T47D (cell line): ENCODE data around the gene LGALS3BP.

Experiments used
- DNase-seq, 2 experiments: peaks; one replicate each; pipeline versions ENCODE4 v3.0.0 to v3.0.0-alpha.2; 2011 to 2012; ENCODE audit warnings: low read depth in 1 of 2, low spot score in 1 of 2
- JUND ChIP-seq: IDR thresholded peaks from 2 replicates; pipeline ENCODE4 v1.6.1; 2012; ENCODE audit warnings: low read depth
- in situ Hi-C: cut with HindIII; loops from 2 replicates; pipeline ENCODE4 v1.10.0; 2016; ENCODE audit warnings: low sequenced_read_pairs, low pct_unique_long_range_greater_than_20kb

LGALS3BP gene

DNA sequence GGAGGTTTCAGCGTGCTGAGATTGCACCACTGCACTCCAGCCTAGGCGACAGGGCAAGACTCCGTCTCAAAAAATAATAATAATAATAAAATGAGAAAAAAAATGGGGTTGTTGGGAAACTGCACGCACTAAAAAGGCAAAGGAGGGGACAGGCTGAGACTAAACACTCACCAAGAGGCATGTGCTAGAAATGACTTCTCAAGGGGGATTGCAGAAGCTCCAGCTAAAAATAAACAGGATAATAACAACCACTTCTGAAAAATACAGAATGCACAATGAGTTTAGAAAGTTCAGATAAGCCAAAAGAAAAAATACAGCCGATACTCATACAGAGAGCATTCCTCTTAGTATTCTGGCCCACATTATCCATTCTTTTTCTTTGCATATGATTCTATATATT, 39.5 kb downstream of the LGALS3BP start:
- in situ Hi-C loops = no loop called here
- no peak for DNase-seq
- TF ChIP-seq JUND = no peak

DNA sequence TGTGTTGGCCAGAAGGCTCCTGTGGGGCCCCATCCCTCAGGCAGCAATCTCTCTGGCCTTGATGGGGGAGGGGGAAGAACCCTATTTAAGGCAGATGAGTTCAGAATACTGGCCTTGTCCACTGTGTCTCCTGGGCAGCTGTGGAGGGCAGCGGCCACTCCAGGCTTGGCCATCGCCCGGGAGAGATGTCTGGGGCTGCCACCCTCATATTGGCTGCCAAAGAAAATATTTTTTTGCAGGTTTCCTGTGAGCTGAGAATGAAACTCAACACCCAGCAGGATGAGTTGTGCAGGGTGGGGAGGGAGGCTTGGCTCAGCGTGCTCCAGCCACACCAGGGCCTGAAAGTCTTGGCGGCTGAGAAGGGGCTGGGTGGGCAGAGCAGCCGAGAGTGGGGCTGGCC, 40.1 kb downstream of the LGALS3BP start:
- in situ Hi-C loops = no loop called here
- no peak for TF ChIP-seq JUND
- no peak for DNase-seq

DNA sequence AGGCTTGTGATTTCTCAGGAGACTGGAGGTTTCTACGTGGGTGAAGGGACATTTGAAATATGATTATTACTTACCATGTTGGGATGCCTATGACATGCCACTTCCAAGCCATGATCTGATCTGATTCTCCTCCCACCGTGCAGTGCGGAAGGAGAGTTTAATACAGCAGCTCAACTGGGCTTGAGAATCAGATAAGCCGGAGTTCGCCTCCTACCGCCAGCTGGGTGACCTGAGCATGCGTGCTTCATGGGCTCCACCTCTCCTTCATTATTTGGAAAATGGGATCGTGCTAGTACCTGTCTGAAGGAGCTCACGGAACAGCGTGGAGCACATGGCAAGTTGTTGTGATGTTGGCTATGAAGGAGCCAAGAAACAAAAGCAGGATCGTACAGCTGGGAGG, 42.2 kb downstream of the LGALS3BP start:
- in situ Hi-C loops = no loop called here
- no peak for DNase-seq
- no peak for TF ChIP-seq JUND

DNA sequence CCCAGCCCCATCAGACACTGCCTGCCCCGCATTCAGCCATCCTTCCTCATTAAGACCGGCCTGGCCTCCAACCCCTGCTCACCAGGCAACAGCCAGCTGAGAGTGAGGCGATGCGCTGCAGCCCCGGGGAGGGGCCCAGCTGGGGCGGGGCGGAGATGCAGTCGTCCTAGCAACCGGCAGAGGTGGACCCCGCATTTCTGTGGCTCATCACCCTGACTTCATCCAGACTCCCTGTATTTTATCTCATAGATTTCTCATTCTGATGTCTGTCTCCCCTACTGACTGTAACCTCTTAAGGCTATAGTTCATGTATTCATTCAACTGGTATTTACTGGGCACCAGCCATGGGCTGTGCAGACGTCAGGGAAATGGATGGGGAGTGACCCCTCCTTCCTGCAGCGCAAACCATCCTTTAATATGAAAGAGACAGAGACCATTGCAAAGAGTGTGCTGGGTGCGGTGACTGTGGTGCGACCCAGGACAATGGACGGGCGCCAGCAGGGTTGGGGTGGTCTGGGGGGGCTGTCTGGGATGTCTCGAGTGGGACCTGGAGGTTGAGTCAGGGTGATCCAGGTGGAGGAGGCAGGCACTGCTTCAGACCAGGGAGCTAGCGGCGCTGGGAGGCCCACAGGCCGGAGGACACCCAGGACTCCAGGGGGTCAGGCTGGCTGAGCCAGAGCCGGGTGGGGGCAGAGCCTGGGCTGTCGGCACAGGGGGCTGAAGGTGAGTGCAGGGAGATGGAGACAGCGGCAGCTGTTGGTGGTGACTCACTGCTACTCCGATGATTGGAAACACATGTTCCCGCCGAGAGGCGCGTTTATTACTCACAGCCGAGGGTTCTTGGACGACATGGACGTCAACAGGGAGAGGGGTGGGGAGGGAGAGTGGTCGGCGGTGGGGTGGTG, 44.1 kb downstream of the LGALS3BP start:
- no peak for DNase-seq
- in situ Hi-C loops = no loop called here
- no peak for TF ChIP-seq JUND

DNA sequence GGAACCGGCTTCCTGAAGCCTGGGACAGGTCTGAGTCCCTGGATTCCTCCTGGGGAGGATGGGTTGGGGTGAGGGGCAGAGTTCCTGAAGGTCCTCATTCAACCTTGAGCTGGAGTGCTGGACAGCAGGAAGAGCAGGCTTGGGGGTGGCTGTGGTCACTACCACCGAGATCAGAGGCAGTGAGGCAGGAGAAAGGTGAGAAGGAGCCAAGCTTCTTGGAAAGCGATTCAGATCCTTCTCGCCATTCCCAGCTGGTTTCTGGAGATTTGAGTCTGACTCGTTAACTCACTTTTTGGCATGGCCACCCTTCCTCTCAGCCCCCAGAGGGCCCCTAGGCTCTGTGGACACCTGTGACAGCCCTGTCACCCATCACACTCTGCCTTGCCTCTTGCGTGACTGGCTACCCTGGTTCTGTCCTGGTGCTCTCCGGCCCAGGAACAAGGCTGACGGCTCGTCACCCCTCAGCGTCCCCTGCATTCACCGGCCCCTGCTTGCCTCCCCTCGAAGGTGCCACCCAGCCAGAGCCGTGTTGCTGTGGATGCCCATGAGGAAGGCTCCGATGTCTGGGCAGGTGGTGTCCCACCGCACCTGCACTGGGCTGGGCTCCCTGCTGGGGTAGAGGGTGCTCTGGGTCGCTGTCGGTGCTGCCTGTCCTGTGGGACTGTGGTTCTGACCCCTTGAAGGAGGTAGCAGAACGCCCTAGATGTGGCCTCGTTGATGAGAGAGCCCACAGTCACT, 44.9 kb downstream of the LGALS3BP start:
- TF ChIP-seq JUND = no peak
- in situ Hi-C loops = no loop called here
- no peak for DNase-seq

DNA sequence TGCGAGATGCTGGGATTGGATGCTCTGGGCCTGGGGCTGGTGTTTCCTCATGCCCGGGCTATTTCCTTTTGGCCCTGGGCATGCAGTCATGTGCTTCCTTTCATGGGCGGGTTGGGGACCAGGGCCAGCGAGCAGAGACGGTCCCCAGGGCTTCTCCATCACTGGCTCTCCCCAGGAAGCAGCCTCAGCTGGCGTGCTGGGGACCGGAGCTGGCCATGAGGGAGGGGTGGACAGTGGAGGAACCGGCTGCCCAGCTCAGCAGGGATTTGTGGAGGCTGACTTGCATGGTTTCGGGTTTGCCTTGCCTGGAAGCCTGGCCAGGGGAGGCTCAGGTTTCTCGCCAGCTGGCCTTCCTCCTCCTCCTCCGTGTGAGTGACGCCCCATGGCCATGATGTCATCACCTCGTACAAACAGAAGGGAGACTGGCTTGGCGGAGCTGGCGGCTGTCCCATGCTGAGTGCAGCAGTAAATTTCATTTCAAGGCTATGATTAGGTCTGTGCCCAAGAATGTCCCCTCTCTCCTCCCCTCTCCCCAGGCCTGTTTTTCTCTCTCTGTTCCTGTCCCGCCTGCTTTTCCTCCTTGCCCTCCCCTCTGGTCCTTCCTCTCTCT, 45.7 kb downstream of the LGALS3BP start:
- TF ChIP-seq JUND = no peak
- in situ Hi-C loops = no loop called here
- DNase-seq = peak; percentile 95 to 98

DNA sequence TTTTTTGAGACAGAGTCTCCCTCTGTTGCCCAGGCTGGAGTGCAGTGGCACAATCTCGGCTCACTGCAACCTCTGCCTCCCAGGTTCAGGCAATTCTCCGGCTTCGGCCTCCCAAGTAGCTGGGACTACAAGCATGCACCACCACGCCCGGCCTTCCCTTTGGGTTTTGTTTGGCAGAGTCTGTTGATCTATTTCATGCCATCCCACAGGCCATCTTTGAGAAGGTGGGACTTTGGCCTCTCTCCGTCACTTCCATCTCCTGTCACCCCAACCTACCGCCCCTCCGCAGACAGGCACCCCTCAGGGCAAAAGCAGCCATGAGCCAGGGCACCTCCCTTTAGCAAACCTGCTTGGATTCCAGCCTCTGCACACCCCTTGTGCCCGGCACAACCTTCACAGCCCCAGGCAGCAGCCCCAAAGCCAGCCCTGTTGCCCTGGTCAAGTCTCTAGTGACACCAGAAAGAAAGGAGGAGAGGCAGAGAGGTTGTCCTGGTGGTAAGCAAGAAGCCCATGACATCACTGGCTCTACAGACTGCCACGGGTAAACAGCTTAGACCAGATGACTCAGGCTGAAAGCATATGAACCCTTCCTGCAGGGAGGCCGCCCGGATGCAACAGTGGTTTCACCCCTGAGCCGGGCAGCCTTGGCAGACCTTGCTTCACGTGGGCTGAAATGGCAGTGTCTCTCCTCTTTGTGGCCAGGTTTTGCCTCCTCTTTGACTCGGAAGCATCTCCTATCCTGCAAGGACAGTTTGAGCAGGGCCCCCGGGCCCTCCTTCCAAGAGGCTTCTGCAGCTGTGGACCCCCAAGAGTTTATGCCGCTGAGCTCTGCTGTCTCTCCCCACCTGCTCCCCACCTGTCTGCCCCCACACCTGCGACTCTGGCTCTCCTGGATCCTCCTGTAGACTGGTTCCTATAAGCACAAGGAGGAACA, 46.4 kb downstream of the LGALS3BP start:
- in situ Hi-C loops = no loop called here
- TF ChIP-seq JUND = no peak
- peak; percentile 75 to 87 for DNase-seq

DNA sequence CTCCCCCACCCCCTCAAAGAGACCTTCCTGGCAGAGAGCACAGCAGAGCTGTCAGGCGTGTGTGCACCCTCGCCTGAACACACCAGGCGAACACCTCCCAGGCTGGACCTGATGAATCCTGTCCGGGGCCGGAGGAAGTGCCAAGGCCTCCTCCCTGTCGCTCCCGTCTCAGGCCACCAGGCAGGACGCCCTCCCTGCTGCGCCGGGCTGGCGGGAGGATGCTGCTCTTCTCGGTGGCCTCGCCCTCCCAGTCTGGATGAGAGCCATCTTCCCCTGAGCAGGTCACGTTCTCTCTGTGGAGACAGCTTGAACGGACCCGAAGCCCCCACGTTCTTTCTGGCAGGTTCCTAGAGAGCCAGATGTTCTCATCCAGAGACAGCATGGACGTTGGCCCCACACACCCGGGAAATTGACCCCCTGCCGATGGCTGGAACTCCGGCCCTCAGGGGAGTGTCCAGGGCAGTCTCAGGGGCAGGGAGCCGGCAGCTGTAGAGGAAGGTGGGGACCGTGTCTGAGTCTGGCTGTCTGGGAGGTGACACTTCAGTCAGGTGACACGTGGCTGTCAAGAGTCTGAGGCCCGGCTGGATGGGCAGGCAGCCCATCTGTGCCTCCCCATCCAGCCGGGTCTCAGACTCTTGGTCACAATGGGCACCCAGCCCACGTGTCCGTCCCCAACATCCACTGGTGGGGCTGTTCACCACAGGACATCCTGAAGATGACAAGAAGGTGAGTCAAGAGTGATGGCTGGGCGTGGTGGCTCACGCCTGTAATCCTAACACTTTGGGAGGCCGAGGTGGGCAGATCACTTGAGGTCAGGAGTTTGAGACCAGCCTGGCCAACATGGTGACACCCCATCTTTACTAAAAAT, 49.6 kb downstream of the LGALS3BP start:
- no peak for TF ChIP-seq JUND
- no peak for DNase-seq
- in situ Hi-C loops = no loop called here

DNA sequence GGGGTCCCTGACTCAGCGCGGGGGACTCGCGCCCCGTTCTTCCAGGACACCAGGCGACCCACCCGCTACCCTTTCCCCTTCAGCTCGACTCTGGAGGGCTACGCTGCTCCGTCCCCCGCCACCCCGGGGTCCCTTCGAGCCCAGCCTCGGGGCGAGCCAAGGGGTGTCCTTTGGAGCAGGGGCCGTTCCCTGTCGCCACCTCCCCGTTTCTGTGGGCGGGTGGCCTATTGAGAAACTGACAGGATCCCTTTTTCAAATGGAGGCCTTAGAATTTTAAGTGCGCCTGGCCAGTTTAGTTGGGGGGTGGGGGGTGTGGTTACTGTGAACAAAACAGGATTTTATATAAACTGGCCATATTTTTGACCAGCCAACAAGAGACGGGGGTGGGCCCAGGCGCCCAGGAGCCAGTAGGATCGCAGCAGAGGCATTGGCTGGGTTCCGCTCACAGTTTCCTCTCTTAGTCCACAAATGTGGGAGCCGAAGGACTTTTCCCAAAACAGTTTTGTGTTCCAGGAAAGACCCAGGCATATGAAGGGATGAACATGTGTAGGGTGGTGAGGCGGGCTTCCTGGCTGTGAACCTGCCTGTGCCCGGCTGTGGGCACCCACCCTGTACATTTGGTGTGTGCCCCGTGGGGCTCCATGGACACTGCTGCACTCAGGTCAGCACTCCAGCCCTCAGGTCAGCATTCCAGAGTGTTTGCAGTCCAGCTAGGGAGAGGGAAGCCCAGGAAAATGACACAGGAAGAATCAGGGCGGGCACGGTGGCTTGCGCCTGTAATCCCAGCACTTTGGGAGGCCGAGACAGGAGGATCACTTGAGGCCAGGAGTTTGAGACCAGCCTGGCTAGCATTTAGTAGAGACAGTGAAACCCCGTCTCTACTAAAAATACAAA, 53.8 kb downstream of the LGALS3BP start:
- no peak for DNase-seq
- in situ Hi-C loops = no loop called here
- TF ChIP-seq JUND = no peak

DNA sequence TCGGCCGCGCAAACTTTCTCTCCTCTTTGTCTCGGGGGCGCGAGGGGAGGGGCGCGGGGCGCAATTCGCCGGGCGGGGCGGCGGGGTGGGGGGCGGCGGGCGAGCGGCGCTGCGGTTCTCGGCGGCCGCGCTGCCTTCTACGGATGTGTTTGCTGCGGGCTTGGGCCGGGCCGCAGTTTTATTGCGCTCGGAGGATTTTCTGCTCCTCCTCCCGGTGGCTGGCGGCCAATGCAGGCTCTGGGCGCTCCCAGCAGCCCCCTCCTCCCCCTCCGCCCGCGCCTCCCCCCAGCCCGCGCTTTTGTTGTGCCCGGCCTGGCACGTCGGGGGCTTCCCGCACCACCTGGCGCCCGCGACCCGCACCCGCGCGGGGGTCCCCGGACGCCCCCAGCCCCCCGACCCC, 54.5 kb downstream of the LGALS3BP start, which contains the start of gene TIMP2:
TSS of gene TIMP2 (minus strand) at position 154 of the 400 bp plus-strand sequence. CDS start 299 bp downstream, outside the sequence.
- DNase-seq = peak; percentile 81 to 89
- no peak for TF ChIP-seq JUND
- in situ Hi-C loops = no loop called here
